ENCODE data around the gene HSF2BP.

HSF2BP gene

DNA sequence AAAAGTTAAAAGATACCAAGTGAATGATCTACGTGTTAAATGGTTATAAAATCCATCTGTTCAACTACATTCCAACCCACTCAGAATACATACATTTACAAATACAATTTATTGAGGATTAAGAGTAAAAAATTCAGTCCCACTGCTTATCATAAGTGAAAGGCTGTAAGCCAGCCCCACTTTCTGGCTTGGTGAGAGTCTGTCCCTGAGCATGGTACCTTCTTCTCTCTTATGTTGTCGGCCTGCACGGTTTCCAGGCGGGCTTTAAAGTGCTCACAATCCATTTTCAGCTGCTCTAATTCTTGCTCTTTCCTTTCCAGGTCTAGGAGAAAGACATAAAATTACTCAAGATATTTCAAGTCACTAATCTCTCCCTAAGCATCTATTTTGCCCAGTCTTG lies 15.2 kb downstream of the HSF2BP start:
- no peaks in the 10 kb centered on the region for H3K36me3 Mint-ChIP-seq (ENCODE audit: low read depth)

GRCh38 chr21:43643193-43643592 lies 16.1 kb downstream of the HSF2BP start:
- Mint-ChIP-seq H3K27me3 (ENCODE audit: low read depth) (no peaks in the 10 kb centered on the region), H3K36me3 (ENCODE audit: low read depth) (no peaks in the 10 kb centered on the region), H3K9me3 (no peaks in the 10 kb centered on the region), H3K27ac (peak overlapping the region in 1 of 3 experiments; percentile 72), H3K4me3 (no peak overlapping the region), H3K4me1 (peaks cover 18% of the 10 kb centered on the region)
- TF ChIP-seq CTCF (IDR thresholded peaks at IDR 0.05; ENCODE audit: unreplicated experiment in 3 of 3) = no peak

More for the DNA sequence above, 15.2 kb downstream of the HSF2BP start:
- Mint-ChIP-seq H3K4me1 (peaks cover 18% of the 10 kb centered on the region), H3K27ac (no peak overlapping the region), H3K4me3 (no peak overlapping the region), H3K27me3 (ENCODE audit: low read depth) (no peaks in the 10 kb centered on the region), H3K9me3 (no peaks in the 10 kb centered on the region)
- TF ChIP-seq CTCF (IDR thresholded peaks at IDR 0.05; ENCODE audit: unreplicated experiment in 3 of 3) = no peak

DNA sequence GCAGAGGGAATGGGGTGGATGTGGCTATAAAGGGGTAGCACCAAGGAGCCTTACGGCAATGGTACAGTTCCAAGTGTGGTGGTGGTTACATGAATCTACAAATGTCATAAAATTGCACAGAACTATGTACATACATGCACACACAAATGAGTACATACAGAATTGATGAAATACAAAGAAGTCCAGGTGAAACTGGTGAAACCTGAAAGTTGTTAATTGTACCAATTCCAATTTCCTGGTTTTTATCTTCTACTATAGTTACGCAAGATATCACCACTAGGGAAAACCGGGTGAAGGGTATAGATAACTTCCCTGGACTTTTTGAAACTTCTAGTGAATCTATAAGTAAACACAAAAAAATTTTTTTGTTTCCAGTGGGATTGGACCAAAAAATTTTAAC lies 18.9 kb downstream of the HSF2BP start:
- H3K9me3 Mint-ChIP-seq = no peaks in the 10 kb centered on the region
- H3K27ac Mint-ChIP-seq = no peak overlapping the region
- H3K4me1 Mint-ChIP-seq = peaks cover 9% of the 10 kb centered on the region
- no peaks in the 10 kb centered on the region for H3K36me3 Mint-ChIP-seq (ENCODE audit: low read depth)
- TF ChIP-seq CTCF (IDR thresholded peaks at IDR 0.05; ENCODE audit: unreplicated experiment in 3 of 3) = no peak
- no peaks in the 10 kb centered on the region for H3K27me3 Mint-ChIP-seq (ENCODE audit: low read depth)
- H3K4me3 Mint-ChIP-seq = no peak overlapping the region

DNA sequence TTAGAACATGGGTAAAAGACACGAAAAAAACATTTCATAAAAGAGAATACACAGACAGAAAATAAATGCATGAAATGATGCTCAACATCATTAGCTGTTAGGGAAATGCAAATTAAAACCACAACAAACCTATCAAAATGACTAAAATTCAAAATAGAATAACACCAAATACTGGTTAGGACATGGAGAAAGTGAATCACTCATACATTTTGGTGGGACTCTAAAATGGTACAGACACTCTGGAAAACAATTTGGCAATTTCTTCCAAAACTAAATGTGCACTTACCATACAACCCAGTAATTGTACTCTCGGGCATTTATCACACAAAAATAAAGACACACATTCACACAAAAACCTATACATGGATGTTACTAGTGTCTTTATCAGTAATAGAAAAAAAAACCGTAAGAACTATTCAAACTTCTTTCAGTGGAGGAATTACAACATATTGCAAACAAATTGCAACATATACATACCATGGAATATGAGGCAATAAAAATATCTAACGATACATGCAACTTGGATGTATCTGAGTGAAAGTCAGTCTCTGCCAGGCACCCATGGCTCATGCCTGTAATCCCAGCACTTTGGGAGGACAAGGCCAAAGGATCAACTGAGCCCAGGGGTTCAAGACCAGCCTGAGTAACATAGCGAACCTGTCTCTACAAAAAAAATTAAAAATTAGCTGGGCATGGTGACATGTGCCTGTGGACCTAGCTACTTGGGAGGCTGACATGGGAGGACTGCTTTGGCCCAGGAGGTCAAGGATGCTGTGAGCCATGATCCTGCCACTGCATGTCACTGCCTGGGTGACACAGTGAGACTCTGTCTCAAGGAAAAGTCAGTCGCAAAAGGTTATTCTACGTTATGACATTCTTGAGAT lies 19.6 kb downstream of the HSF2BP start:
- Mint-ChIP-seq H3K4me3 (no peak overlapping the region), H3K4me1 (peaks cover 7% of the 10 kb centered on the region), H3K27ac (no peak overlapping the region), H3K27me3 (ENCODE audit: low read depth) (no peaks in the 10 kb centered on the region), H3K36me3 (ENCODE audit: low read depth) (no peaks in the 10 kb centered on the region), H3K9me3 (no peaks in the 10 kb centered on the region)
- no peak for TF ChIP-seq CTCF (IDR thresholded peaks at IDR 0.05; ENCODE audit: unreplicated experiment in 3 of 3)

- H3K9me3 Mint-ChIP-seq = no peaks in the 10 kb centered on the region
- H3K27me3 Mint-ChIP-seq (ENCODE audit: low read depth) = no peaks in the 10 kb centered on the region
- H3K27ac Mint-ChIP-seq = no peak overlapping the region
- H3K4me3 Mint-ChIP-seq = no peak overlapping the region
- no peaks in the 10 kb centered on the region for H3K4me1 Mint-ChIP-seq
- no peak for TF ChIP-seq CTCF (IDR thresholded peaks at IDR 0.05; ENCODE audit: unreplicated experiment in 3 of 3)
- H3K36me3 Mint-ChIP-seq (ENCODE audit: low read depth) = no peaks in the 10 kb centered on the region
Measured at GRCh38 chr21:43637530-43638158, 21.6 kb downstream of the HSF2BP start.
